Hippocampal formation (tissue), 2 donors: ENCODE results near the gene SSRP1.

Experiments used
- DNase-seq, 2 donors: peaks; one replicate each; lab custom pipeline; 2025; lab: John Stamatoyannopoulos, UW

SSRP1 gene

DNA sequence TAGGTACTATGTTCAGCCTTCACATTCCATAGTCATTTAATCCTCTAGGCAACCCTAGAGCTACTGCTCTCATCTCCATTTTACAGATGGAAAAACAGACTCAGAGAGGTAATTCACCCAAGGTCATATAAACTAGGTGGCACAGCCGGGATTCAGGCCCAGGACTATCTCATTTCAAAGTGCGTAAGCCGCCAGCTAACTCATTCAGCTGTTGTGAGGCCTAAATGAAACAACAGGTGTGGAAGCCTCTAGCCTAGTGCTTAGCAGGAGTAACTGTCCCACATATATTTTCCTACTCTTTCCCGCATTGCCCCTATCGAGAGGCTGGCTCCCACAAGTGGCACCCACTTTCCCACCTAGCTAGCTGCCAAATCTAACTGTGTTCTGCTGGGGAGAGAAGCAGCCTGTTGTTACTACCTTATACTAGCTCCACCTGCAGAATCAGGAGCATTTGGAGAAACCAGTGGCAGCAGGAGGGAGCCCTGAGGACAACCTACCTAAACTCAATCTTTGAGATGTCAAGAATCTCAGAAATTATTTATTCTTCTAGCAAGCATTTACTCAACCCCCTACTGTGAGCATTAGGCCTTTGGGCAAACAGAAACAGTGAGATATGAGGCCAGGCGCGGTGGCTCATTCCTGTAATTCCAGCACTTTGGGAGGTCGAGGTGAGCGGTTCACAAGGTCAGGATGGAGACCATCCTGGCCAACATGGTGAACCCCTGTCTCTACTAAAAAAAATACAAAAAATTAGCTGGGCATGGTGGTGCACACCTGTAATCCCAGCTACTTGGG, 24.4 kb upstream of the SSRP1 start:
- DNase-seq: no peak

DNA sequence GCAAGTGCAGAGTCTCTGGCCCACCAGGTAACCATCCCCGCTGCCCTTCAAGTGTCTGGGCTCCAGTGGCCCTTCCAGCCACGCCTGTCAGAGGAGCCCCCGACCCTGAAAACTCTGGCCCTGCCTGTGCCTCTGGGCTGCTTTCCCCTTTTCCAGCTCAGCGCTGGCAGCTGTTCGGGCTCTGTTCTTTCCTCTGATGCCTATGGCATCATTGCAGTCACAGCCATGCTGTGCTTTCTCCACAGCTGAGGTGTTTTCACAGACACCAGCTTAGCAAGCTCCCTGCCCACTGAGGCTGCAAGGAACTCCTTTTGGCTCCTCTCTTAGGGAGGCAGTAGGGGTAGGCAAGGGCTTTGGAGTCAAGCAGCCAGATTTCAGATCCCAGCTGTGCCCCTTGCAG, 23.7 kb upstream of the SSRP1 start:
- no peak for DNase-seq

DNA sequence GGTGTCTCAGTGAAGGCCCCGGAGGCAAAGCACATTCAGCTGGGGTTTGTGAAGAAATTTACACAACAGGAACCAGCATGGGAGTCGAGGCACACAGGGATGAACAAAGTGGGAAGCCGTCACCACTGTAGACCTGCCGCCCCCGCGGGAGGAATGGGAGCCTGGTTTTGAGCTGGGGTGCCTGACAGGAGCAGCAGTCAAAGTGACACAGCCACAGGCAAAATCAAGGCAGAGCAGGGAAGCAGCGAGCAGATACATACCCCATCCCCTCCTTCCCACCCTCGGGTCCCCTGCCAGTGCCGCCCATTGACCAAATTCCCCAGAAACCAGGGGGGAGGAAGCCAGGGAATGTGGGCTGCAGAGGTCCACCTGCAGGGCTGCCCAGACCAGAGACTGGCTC, 23.3 kb upstream of the SSRP1 start:
- DNase-seq: no peak

DNA sequence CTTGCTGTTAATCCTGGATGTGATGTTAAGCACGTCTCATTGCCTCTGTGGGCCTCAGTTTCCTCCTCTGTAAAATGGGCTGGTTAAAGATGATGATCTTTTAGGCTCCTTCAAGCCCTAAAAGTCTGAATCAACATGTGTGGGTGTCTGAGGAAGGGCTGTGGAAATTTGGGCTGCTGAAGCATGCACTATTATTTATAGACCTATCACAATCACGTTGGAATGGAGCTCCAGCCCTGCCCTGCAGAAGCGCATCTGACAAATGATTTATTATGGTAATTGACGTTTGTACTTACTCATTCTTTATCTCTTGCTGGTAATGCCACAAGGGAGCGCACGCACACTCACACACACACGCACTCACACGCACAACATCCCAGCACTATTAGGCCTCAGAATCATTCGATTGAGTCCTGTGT, 22.9 kb upstream of the SSRP1 start:
- DNase-seq: no peak

DNA sequence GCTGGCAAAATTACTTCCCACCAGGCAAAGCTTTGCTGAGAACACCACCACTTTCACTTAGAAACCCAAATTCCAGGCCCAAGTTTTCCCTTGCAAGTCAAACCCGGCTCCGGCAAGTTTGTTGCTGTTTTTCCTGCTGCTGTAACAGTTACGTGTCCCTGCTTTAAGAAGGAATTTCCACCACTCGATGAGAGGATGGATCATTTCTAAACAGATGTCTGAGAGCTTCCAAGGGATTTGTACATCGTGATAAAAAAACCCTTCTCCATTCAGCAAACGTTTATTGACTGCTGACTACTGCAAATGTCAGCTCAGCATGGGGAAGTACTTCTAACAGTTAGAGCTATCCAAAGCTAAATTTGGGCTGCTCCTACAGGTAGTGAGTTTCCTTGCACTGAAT, 22.2 kb upstream of the SSRP1 start:
- no peak for DNase-seq

DNA sequence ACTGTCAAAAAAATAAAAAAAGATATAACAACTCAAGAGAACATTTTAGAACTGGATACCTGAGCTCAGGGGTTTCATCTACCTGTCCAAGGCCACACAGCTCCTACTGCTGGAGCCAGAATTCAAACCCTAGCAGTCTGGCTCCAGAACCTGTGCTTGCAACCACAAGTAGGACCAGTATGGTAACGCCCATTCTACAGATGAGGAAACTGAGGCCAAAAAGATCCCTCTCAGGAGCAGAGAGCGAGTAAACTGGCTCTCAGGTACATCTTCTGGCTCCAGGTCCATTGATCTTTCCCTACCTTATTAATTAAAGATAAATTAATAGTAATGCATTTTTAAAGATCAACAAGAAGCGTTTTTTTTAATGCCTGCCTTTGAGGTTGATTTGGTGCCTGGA, 21.6 kb upstream of the SSRP1 start:
- DNase-seq: no peak

DNA sequence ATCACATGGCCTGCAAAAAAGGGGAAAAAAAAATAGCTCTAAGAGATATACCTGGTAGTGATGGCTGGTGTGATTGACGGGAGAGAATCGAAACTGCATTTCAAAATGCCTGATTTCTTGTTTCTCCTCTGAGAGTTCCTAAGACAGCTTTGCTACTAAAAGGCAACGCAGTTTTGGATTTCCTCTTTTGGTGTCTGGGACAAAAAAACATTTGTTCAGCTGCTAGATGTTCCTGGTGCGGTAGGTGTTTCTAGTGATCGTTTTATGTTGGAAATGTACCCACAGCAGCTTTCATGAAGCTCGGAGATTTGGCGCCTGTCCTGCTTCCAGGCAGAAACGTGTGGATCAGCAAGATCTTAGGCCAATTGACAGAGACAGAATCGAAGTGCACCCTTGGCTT, 20.6 kb upstream of the SSRP1 start:
- DNase-seq: peak in 1 of 2 donors; percentile 34

DNA sequence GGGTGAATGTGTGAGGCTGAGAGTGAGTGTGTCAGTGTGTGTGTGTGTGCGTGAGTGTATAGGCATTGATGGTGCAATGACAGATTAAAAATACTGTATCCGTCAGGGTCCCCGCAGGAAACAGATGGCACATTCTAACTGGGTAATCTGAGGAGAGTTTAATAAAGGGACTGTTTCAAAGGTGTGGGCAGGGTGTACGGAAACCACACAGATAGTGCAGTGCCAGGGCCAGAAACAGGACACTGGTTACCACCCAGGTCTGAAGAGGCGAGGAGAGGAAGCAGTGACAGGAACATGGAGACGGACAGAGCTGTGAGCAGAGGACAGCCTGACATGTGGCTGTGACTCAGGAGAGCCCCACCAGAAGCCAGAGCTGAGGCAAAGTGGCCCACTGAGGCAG, 19.0 kb upstream of the SSRP1 start:
- DNase-seq: no peak

DNA sequence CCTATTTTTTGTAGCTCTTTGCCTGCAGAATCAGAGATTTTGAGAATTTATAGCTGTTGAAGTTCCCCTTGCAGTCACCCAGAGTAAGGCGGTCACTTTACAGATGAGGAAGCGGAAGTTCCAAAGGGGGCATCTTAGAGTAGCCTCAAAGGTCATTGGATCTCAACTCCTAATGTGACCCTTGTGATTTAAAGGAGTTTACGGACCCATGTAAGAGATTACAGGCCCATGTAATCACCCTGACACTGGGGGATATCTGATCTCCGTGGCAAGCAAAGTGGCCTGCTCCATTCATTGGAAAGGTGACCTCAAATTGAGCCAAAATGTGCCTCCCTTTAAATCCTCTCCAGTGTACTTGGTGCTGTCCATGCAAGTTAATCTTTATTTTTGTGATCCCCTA, 18.2 kb upstream of the SSRP1 start:
- no peak for DNase-seq

DNA sequence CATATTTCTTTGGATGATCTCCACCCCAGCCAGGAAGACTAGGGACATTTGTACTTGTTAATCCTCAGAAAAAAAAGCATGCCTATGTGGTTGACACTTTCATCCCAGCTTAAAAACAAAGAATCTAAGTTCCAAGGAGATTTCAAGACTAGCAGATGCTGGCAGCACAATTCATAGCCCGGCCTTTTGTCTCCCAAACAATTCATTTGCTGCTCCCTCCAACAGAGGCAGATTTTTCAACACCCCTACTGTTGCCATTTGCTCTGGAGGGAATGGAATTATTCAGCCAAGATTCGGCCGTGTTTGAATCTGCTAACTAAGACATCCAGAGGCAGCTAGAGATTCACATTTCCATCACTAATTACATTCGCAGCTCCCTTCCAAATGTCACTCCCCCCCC, 17.8 kb upstream of the SSRP1 start:
- no peak for DNase-seq

DNA sequence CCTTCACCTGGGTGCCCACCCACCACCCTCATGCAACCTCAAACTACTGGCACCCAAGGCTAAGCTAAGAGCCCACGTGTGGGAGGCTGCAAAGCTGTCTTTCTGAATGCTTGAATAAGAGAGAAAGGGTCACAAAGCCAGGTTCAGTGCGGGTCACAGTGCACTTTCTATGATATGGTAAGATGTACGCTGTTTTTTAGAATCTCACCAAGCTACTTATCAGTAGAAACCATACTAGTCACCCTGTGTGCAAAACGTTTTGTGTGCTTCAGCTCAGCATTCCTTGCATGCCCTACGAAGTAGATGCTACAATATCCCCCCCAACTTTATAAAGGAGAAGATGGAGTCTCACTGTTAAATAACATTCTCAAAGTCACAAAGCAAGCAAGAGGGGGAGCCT, 17.3 kb upstream of the SSRP1 start:
- DNase-seq: no peak

DNA sequence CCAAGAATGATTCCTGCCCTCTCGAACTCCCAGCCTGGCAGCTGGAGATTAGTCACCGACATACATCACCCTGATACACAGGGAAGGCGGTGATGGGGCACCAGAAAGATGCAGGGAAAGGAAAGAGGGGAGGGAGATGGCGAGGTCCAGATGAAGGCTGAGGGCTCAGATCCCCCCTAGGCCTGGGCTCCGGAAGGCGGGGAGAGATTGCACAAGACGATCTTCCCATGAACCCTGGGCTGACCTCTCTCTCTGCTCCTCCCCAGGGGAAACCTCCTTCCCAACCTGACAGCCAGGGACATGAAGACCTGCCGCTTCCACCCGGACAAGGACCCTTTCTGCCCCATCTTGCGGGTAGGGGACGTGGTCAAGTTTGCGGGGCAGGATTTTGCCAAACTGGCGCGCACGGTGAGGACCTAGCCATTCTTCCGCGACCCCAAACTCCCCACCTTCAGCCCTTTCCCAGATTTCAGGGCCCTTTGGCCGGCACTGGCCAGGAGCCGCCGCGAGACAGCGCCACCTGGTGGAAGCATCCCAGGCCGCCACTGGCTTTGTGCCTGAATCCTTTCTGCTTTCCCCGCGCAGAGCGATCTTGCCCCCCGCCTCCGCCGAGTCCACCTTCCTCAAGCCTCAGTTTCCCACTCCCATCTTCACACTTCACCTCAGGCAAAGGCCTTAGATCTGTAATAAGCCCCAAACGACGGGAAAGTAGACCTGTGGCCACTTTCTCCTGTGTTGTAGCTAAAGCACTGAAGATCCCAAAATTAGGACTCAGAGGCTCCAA, 14.0 kb upstream of the SSRP1 start:
- peak in 1 of 2 donors; percentile 52 for DNase-seq

DNA sequence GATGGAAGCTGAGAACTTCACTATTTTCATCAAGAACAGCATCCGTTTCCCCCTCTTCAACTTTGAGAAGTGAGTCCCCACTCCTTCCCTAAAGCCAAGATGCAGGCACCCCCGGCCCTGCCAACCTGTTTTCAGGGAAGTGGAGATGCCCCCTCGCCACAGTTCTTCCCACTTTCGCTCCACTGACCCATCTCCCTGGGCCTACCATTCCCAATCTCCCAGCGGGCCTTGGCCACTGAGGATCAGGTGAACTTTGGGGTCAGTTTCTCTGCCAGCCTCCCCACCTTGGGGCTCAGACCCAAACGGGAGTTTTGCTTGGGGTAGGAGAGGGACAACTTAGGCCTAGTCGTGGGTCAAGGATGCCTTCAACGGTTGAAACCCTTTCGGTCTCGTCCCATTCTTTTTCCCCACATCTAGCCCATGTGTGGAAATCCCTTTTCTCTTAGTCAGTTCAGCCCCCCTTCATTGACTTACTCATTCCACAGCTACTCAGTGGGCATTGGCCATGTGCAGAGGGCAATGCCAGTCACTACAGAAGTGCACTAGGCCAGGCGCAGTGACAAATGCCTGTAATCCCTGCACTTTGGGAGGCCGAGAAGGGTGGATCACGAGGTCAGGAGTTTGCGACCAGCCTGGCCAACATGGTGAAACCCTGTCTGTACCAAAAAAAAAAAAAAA, 13.1 kb upstream of the SSRP1 start:
- no peak for DNase-seq

DNA sequence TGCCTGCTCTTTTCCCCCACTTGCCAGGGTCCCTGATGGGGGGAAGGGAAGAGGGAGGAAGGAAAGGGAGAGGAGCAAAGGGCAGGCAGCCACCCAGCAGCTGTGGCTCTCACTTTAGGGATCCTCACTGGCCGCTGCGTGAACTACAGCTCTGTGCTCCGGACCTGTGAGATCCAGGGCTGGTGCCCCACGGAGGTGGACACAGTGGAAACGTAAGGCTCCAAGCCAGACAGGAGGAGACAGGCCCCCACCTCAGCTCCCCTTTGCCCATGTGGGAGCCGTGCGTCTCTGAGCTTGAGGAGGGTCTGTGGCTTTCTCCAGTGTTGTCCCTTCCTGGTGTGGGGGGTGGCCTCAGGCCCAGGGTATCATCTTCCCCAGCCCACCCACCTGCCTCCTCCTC, 12.4 kb upstream of the SSRP1 start:
- DNase-seq: no peak

DNA sequence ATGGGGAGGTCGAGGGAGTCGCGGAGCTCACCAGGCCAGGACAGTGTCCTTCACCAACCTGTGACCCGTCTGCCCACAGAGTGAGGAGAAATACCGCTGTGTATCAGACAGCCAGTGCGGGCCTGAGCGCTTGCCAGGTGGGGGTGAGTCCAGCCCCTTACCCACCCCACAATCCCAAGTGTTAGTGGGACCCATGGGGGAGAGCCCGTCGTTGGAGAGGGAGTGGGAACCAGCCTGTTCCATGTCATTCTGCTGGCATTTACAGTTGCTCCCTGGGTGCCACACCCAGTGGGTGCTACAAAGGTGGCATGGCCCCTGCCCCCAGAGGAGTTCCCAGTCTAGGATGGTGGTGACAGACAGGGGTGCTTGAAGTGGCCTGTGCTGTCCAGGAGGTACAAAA, 11.6 kb upstream of the SSRP1 start:
- DNase-seq: no peak

DNA sequence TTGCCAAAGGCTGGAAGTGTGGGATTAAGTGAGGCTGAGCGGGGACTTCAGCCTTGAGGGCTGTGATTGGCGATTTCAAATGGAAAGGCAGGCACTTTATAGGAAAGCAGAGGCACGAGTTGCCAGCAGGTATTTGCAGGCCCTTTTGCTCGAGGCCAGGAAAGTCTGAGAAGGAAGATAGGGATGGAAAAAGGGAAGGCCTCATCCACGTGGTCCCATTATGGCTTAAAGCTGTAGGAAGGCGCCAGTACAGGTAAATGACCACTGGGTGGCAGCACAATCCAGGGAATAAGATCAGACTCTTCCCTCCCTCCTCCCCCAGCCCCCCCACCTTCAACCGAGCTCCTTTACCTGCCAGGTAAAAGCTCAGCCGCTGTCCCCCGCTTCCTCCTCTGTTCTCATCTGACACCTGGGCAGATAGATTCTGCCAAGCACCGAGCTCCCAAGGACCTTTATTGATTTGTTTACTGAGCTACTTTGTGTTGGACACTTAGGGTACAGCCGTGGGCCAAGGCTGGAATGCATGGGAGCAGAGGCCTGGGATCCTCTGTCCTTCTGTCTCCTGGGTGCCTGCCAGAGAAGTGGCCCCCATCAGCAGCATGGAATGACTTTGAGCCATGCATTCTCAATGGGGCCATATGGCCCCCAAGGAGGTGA, 10.0 kb upstream of the SSRP1 start:
- DNase-seq: peak; percentile 38 to 51

DNA sequence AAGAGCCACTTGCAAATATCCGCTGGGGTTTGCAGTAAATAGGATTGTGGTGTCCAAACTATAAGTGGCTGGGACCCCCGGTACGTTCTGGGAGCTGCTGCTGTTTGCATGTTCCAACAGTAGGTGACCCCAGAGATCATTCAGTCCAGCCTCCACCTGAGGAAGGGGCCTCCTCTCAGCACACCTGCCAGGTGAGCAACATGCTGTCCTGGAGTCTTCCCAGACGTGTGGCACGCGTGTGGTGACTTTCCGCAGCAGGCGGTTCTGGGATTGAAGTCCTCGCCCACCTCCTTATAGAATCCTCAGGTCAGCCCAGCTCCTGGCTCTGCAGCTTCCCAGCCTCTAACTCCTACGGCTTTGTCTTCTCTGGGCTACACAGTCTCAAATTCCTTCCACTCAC, 9.1 kb upstream of the SSRP1 start:
- no peak for DNase-seq

DNA sequence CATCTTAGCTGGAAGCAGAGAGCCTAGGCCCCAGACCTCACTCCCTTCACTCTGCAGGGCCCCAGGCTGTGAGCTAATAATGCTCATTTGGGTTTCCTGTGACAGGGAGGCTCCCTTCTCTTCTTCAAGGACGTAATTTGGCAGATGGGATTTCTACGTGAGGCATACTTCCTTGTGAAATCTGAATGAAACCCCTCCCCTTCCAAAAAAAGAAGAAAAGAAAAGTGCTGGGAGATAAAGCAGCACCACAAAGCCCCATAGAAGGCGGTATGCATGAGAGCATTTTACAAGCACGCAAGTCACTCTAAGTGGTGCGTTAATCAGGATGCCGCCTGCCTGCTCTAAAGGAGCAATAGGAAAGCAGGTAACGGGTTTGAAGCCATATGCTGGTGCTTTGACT, 8.1 kb upstream of the SSRP1 start:
- no peak for DNase-seq

DNA sequence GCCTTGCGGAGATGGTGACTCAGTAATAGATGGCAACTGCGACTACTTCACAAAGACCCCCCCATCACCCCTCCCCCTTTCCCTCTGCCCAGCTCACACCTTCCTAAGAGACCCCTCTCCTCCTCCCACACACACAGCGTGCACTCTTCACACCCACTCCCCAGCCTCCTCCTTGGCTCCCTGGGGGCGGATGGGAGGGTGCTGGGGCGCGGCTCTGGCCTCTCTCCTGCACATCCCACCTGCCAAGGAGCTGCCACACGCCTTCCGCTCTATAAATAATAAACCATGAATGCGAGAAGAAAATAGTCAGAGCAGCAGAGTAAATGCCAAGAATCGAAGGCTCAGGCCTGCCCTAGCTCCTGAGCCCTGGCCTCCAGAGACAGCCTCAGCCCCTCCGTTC, 7.0 kb upstream of the SSRP1 start:
- DNase-seq: no peak

DNA sequence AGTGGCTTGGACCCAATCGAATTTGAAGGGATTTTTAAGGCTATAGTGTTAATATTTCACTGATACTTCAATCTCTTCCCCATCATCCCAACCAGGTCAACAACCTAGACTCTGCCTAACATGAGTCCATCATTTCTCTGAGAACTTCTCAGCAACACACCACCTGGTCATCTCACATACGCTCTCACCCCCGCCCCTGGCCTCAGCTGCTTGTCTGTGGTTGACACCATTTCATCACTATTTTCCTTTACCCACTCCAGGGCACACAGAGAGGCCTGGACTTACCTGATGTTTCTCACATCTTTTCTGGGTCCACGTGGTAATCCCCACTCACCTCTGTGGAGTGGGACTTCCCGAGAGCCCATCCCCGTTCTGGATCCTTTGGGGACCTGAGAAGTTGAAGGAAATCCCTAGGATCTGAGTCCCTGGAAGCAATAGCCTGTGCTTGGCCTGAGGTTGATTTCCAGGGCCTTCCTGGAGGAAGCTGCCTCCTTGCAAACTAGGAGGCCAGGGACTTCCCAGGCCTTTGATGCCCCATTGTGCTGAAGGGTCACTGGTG, 5.6 kb upstream of the SSRP1 start:
- no peak for DNase-seq

DNA sequence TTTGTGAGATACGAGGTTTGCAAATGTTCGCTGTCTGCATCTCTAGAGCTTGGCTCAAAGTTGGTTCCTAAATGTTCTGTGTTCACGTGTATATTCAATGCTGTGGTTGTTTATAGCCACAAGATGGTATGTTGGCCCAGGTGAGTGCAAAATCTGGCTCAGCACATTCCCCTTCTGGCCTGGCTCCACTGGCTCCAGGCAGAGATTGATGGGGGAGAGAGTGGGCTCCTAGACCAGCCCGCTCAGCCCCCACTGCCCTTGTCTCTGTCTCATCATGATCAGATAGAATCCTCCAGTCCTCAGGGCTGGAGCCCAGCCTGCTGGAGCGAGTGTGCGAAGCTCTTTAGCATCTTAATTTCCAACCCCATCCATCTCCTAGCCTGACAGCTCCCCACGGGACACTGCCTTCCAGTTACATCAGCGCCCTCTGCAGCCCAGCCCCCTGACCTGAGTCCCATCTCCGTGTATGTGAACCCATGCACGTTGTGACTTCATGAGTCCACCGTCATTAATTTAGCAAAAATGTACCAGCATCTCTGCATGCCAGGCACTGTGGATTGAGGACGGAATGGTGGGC, 4.4 kb upstream of the SSRP1 start:
- no peak for DNase-seq

DNA sequence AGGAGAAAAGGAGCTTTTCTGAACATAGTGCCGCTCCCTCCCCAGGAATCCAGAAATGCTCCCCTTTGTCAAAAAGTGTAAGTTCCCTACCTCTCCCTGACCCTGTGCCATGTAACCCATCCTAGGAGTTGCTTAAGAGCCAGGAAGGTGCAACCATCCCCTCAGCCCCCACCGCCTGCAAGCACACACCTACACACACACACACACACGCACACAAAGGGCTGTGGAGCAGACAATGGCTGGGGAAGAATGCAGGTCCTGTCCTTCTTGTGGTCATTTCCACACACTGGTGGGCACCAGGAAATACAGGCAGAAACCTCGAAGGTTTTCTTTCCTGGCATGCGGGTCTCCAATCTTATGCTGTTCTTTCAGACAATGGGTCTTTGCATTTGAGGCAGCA, 3.6 kb upstream of the SSRP1 start:
- no peak for DNase-seq
